H4 (cell line): ENCODE data around the gene MAB21L2. TPM values are rescaled to one million over a fixed set of nuclear protein-coding genes. Genes with fewer than 3 reads are reported as not detected.
"Not testable (repeated sequence)": the region's sequence is repeated elsewhere in the genome, so short reads cannot be mapped to it uniquely, and the experiment has no call there.

Experiments
- DNase-seq: peaks from one replicate; pipeline ENCODE4 v3.0.0-alpha.2; 2015; ENCODE audit warnings: low spot score
- total RNA-seq: library from RNA; depleted of rRNA; stranded (reverse); fragments of >200 nt; shearing (Covaris generic); gene quantifications from 2 replicates; pipeline ENCODE4 v1.2.3, GENCODE V29; 2014; rRNA removed

The MAB21L2 gene
- 52.5 and 54.5 TPM in 2 replicates for total RNA-seq

DNA sequence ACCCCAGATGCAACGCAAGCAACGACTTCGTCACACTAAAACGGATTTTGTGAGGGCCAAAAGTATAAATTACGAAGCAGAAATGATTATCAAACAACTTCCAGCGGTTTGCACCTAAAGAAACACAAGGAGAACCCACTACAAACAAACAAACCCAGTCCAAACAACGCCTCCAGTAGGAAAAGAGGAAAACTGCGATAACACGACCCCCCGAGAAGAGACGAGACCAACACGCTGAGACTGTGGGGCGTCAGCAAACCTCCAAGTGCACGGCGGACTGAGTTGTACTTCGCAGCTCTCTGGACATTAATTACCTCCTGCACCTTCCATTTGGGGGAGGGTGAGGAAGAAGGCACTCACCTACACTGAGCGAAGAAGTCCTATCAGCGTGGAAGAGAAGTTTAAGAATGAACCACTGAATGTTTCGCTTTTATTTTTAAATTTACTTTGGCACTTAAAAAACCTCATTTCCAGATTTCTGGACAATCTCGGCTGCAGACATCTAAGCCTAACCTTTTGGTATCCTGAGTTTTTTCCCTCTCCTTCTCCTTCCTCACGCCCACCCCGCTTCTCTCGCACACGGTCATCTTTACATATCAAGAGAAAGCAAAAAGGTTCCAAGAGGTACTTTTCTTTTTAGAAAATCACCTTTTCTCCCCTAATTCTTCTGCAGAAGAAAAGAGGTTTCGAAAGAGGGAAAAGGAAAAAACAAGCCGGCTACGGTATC lies at the start of gene MAB21L2:
Gene MAB21L2, plus strand, starts transcription at position 6 of the 727 bp plus-strand sequence. CDS start 879 bp downstream, outside the sequence.
- peak; percentile 66 for DNase-seq

DNA sequence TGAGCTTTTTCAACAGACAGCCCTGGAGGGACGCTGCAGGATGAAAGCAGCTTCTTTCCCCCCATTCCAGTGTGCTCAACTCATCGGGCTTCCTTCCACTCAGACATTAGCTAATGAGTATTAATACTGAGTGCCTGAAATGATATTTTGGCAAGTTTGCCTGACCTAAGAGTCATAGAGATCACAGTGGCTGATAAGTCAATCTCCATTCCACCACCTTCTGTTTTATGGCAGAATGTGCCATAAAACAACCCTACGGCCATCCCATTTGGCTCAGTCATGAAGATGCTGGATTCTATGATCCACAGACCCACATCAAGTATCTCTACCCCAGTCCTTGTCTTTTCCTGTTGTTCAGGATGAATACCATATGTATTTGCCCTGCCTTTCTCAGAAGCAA lies 48.3 kb upstream of the MAB21L2 start:
- no peak for DNase-seq

DNA sequence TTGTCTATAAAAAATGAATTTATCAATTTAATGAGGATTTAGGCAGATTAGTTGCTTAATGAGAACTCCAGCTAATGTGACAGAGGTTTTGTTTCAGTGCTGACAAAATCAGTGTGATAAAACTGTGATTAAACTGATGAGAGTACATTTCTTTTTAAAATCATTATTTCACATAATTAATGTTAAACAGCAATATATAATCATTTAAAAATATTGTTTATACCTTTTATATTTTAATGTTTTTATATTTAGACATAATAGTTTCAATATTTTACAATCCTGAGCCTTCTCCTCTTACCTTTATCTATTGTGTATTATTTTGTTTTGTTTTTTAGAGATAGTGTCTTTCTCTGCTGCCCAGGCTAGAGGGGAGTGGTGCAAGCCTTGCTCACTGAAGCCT lies 47.1 kb upstream of the MAB21L2 start:
- no peak for DNase-seq

DNA sequence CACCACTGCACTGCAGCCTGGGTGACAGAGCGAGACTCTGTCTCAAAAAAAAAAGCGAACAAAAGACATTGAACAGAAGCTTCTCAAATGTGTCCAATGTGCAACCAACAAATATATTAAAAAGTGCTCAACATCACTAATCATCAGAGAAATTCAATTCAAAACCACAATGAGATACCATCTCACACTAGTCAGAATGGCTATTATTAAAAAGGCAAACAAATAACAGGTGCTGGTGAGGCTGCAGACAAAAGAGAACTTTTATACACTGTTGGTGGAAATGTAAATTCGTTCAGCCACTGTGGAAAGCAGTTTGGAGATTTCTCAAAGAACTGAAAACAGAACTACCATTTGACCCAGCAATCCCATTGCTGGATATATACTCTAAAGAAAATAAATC lies 44.0 kb upstream of the MAB21L2 start:
- DNase-seq, result not testable (repeated sequence)

DNA sequence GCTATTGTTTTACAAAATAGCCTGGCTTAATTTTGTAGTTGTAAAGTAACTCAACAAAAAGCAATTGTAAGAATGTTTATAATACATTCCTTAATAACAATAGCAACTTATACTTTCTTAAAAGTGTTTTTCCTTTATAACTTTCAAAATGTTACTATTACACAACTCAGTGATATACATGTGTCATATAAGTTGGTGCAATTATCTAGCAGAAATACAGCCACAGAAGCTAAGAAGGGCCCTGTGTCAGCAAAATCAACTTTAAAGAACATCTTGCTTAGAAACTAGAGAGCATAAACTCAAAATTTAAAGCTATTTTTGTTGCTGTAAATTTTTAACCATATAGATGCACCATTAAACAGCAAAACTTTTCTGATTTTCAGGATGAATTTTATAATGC lies 41.4 kb upstream of the MAB21L2 start:
- DNase-seq, result no peak

DNA sequence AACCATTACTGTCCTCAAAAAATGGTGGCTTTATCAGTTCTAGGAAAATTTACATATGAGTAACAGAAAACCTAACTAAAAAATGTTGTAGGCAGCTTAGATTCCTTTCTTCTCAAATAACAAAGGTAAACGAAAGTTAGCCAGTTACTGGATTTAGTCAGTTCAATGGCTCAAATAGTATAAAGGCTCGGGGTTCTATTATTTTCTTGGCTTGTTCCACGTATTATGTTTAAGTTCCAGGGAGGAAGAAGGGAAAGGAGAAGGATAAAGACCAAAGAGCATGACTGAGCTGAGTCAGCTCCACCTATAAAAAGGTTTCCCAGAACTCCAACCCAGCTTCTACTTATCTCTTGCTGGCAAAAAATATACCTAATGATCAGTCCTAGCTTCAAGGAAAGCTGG lies 41.0 kb upstream of the MAB21L2 start:
- DNase-seq, result no peak

DNA sequence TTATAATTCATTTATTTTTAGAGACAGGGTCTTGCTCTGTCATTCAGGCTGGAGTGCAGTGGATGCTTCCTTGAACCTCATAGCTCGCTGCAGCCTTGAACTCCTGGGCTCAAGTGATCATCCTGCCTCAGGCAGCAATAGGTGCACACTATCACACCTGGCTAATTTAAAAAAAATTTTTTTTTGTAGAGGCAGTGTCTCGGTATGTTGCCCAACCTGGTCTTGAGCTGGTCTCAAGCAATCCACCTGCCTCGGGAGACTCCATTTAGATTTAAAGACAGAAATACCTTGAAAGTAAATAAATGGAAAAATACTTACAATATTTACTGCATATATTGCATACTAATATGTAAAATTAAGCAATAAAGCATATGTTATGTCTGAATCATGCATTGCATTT lies 40.3 kb upstream of the MAB21L2 start:
- DNase-seq, result no peak

DNA sequence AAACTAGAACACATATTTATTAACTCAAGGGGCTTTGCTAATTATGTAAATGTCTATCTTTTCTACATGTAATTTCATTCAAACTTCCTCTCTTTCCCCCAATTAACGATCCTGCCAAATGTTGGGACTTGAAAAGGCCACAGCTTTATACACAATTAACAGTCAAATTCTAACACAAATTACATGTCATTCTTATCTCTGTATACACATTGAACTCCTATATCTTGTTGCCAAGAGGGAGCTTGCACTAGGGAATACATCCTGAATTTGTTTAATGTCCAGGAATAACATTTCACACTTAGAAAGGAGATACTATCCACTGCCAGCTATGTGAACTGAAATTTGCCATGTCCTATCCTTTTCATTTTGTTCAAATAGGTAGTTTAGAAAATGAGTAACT lies 38.9 kb upstream of the MAB21L2 start:
- no peak for DNase-seq

DNA sequence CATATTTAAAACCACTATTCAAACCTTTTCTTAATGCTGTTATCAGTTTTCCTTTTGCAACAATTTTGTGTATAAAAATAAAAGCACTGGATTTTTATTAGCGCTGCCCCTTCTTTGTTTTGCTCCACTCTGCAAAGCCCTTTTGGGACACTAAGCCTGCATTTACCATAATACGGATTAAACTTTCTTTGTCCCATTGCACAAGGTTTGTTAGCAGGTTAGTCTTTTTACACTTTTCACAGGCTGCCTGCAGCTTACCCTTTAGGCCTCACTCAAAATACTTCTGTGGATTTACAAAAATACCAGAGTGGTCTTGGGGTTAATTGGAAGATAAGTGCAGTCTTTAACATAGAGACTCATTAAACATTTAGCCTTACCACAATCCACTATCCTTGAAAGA lies 35.7 kb upstream of the MAB21L2 start:
- no peak for DNase-seq

DNA sequence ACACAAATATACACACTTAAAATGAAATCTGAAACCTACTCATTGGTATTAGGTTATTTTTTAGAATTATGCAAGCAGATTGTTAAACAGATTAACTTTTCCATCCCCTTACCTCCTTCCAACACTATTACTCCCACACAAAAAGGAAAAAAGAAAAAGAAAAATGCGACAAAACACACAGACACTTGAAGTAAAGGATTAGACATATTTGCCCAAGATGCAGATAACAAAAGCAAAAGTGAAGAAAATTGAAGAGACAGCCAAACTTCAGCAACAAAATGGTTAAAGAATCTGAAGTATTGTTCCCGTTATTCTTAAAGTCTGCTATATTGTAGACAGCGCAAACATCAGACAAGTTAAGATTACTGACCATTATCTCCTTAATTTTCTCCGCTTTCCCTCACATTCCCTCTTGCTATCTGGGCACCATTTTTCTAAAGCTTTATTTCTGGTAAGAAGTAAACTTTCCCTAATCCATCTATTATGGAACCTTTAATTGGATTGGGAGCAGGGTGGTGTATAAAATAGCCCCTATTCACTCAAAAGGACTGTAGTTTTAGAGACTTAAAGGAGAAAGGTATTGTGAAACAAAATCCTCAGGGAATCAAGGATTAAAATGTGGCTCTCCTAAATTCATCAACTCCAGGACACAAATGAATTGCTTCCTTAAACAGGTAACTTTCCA lies 34.7 kb upstream of the MAB21L2 start:
- DNase-seq, result no peak

DNA sequence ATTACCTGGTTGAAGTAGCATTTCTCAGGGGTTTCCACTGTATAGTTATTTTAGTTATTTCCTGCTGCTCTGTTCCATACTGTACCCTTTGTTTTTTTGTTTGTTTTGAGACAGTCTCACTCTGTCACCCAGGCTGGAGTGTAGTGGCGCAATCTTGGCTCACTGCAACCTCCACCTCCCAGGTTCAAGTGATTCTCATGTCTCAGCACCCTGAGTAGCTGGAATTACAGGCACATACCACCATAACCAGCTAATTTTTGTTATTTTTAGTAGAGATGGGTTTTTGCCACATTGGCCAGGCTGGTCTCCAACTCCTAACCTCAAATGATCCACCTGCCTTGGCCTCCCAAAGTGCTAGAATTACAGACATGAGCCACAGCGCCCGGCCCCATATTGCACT lies 24.1 kb upstream of the MAB21L2 start:
- DNase-seq, result peak; percentile 43

DNA sequence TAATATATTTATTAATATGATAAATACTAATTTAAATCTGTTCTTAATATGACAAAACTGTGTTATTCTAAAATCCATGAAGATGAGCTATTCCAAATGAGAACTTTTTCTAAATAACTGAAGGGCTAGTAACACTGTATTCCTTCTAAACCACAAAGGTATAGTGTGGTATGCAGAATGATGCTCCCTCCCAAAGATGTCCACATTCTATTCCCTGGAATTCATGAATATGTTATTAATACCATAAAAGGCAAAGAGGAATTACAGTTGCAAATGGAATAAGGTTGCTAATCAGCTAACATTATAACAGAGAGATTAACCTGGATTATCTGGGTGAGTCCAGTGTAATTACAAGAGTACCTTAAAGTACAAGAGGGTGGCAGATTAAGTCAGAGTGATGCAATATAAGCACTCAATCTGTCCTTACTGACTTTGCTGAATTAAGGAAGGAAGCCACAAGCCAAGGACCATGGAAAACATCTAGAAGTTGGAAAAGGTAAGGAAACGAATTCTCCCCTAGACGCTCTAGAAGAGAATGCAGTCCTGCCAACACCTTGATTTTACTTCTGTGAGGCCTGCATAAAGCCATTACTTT lies 20.7 kb upstream of the MAB21L2 start:
- DNase-seq, result no peak

DNA sequence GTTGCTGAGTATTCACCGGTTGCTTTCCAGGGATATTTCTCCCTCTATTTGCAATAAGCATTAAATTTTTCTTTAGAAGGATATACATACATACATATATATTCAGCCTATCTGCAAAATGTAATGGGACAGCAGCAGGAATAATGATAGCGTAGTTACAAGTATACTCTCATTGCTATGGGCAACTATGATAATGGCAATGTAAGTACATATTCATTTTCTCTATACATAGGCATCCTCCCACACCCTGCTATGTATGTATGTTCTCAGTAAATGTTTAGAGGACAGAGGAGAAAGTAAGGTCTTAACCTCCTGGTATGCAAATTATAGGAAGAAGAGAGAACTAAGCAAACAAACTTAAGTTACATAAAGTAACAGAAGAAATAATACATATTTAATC lies 19.7 kb upstream of the MAB21L2 start:
- no peak for DNase-seq

DNA sequence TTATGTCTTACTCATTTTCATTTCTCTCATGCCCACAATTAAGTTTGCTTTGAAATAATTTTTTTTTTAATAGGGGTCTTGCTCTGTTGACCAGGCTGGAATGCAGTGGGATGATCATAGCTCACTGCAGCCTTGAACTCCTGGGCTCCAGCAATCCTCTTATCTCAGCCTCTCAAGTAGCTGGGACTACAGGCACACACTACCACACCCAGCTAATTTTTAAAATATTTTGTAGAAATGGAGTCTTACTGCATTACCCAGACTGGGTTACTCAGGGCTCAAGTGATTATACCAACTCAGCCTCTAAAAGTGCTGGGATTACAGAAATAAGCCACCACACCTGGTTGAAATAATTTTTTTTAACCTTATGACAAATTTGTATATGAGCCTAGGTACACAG lies 19.2 kb upstream of the MAB21L2 start:
- DNase-seq, result no peak

DNA sequence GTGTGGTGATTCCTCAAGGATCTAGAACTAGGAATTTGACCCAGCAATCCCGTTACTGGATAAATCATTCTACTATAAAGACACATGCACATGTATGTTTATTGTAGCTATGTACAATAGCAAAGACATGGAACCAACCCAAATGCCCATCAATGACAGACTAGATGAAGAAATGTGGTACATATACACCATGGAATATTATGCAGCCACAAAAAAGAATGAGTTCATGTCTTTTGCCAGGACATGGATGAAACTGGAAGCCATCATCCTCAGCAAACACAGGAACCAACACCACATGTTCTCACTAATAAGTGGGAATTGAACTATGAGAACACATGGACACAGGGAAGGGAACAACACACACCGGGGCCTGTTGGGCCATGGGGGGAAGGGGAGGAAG lies 17.0 kb upstream of the MAB21L2 start:
- DNase-seq, result not testable (repeated sequence)

DNA sequence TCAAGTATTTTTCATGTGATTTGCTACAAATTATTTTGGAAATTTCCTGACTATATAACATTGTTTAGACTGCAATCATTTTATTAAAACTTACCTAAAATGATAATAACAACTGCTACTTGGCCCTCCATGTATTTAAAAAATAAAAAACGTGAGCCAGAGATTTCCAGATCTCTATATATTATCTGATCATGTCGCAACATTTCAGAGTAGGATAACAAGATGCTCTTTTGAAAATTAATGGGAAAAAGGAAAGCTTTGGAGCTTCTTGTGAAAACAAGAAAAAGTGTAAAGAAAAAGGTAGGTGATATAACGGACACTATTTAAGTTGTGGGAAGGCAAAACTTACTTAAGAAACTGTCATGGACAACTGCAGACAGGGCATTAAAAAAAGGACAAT lies 14.9 kb upstream of the MAB21L2 start:
- no peak for DNase-seq

DNA sequence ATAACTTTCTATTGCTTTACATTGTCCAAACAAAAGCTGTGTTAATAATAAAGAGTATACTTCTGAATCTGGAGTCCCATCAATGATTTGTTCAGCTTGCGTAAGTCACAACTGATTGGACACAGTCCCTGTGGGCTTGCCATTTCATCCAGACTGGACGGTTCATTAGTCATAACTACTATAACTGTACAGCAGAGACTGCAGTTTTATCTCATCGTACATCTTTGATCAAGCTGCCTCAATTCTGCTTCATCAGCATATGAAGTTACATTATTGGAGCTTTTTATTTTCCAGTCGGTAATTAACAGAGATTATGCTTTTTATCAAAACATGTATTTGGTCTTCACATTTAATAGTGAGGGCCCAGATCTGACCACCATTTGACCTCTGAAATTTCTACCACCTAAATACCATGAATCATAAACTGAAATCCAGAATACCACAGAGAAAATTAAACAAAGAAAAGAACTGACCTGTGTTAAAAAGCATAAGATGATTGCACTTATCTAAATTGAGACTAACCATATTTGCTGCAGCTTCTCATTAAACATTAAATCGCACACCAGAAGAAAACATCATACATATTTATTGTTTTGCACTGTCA lies 12.5 kb upstream of the MAB21L2 start:
- DNase-seq, result peak; percentile 57

DNA sequence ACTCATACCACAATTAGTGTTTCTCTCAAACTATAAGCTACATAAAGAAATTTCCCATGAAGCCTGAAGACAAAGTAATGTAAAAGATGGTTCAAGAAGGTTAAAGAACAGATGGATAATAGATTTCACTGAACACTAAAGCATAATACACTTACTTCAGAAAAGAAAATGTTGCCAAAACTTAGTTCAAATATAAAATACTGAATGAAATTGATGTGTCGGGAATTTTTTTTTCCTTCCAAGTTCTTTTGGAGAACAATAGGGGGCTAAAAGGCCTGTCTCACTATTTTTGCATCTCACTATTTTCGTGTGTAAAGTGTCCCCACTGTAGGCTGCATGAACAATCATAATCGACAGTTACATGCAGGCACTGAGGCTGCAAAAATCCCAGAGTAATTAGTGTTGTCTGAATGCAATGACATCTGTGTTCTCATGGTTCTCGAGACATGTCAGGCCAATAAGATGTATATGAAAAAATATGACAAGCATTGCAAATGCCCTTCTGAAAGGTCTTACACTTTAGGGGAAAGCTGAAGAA lies 11.9 kb upstream of the MAB21L2 start:
- no peak for DNase-seq

DNA sequence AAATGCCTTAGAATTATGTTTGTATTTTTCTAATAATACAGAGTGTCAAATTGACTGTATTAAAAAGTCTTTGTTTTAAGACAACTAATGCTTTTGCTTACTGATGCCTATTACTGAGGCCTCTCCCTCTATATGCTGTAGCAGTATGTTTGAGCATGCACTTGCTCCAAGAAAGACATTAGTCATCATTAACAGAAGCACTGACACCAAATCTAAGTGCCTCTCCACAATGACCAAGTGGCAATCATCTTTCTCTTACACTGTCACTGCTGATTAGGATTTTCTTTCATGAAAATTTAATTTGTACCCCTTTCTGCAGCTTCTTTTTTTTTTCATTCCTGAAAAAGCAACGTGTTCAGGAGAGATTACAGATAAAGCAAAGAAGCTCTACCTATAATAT lies 11.1 kb upstream of the MAB21L2 start:
- no peak for DNase-seq

DNA sequence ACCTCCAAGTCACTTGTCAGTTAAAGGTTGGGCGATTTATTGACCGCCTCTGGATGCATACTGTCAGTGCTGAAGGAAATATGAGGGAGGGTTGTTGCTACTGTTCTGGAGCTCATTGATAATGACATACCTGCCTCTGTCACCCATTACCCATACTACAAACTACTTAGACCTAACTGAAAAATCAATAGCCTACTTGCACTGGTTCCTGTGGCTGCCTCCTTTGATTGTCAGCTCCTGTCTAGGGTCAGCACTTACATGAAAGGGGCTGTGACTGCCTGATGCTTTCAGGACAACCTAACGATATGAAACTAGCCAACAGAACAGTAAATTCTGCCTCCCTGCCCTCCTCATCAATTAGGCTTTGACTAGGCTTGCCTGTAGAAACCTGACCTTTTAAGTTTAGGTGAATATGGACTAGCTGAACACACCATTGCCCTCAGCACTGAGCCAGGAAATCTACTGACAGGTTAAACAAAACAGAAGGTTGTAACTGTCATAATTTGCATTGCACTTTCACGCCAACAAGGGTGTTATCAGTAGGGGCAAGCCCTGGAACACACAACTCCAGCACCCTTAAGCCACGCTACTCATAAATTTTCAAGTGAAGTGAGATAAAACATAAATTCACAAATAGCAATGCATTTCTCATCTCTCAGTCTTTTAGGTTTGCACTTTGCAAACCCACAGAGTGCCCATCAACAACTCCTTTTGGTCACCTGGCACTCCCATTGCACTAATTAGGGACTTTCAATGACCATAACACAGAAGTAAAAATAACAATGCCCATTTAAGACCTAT lies 9.0 kb upstream of the MAB21L2 start:
- no peak for DNase-seq

DNA sequence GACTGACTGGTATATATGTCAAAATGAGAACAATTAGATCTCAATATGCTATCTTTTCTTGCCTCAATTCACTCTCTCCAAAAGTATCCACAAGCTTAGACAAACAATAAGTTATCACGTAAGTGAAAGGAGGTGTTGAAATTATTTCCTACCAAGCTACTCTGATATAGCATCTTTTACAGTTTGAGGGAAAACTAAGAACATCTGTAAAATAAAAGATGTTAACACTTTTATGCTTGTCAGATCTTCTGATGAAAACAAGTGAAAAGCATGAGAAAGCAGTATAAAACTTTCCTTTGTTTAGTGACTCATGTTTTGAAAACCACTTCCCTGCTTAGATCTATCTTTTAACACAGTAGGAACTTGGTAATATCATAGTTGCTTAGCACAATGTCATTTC lies 8.4 kb upstream of the MAB21L2 start:
- peak; percentile 33 for DNase-seq

DNA sequence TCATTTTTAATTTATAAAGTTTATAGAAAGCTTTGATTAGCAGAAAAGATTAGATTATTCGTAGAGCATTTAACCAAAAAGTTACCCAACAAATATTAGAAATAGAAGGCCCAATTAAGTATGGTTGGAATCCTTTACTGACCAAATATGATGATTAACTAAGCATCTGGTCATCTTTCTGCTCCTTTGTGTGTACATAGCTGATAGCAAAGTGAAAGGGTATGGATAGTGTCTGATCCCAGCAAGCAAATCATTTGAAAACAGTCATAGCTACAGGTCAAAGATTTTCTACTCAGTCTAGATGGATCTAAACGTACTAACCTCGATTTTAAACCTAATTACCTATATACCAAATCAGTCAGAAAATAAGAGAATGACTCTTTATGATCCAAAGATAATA lies 7.3 kb upstream of the MAB21L2 start:
- no peak for DNase-seq
